ENCODE data around the gene GYPE.
"Not testable (repeated sequence)": the region's sequence is repeated elsewhere in the genome, so short reads cannot be mapped to it uniquely, and the experiment has no call there.

GRCh38 chr4:143951458-143951972, 46.2 kb upstream of the GYPE start:
- TF ChIP-seq GABPA (IDR thresholded peaks at IDR 0.05; ENCODE audit: low read depth); CTCF (IDR thresholded peaks at IDR 0.05; ENCODE audit: insufficient read depth, low read length); REST (IDR thresholded peaks at IDR 0.05; ENCODE audit: insufficient replicate concordance, low read depth): not testable (repeated sequence)
